GM19452 (cell line): Measurements from ENCODE around the gene RAB1B.
A peak's percentile ranks its signal among the peaks of the same experiment; 100 is the strongest.

Experiments
- ATAC-seq: cut with Tn5 transposase; IDR thresholded peaks from one replicate; pipeline ENCODE4 v1.9.1; 2021; ENCODE audit not compliant: unreplicated experiment

The RAB1B gene

GRCh38 chr11:66268244-66268951, at the start of gene RAB1B:
TSS of gene RAB1B (plus strand) at chr11:66268639. CDS start at chr11:66268680, 41 bp downstream.
- ATAC-seq, result peak; percentile 82

- ATAC-seq, result no peak
Measured at GRCh38 chr11:66218846-66219620, 49.4 kb upstream of the RAB1B start.

GRCh38 chr11:66219846-66220565, 48.4 kb upstream of the RAB1B start:
- no peak for ATAC-seq

- ATAC-seq, result no peak
Measured at GRCh38 chr11:66220566-66220935, 47.9 kb upstream of the RAB1B start.

- no peak for ATAC-seq
Measured at GRCh38 chr11:66221012-66221411, 47.4 kb upstream of the RAB1B start.

GRCh38 chr11:66221726-66222236, 46.7 kb upstream of the RAB1B start:
- ATAC-seq, result no peak

GRCh38 chr11:66222358-66223149, 45.9 kb upstream of the RAB1B start:
- peak; percentile 81 for ATAC-seq

- no peak for ATAC-seq
Measured at GRCh38 chr11:66224226-66224855, 44.1 kb upstream of the RAB1B start.

GRCh38 chr11:66225066-66225465, 43.4 kb upstream of the RAB1B start:
- no peak for ATAC-seq

- ATAC-seq, result no peak
Measured at GRCh38 chr11:66226101-66226500, 42.3 kb upstream of the RAB1B start.

GRCh38 chr11:66227700-66228099, 40.7 kb upstream of the RAB1B start:
- no peak for ATAC-seq

- no peak for ATAC-seq
Measured at GRCh38 chr11:66228521-66228920, 39.9 kb upstream of the RAB1B start.

GRCh38 chr11:66230156-66230555, 38.3 kb upstream of the RAB1B start:
- no peak for ATAC-seq

- no peak for ATAC-seq
Measured at GRCh38 chr11:66230978-66231377, 37.5 kb upstream of the RAB1B start.

- ATAC-seq, result no peak
Measured at GRCh38 chr11:66231561-66231960, 36.9 kb upstream of the RAB1B start.

GRCh38 chr11:66232769-66233168, 35.7 kb upstream of the RAB1B start:
- no peak for ATAC-seq

- ATAC-seq, result no peak
Measured at GRCh38 chr11:66233301-66233700, 35.1 kb upstream of the RAB1B start.

GRCh38 chr11:66235141-66235540, 33.3 kb upstream of the RAB1B start:
- ATAC-seq, result no peak

- ATAC-seq, result no peak
Measured at GRCh38 chr11:66237867-66238266, 30.6 kb upstream of the RAB1B start.

GRCh38 chr11:66238786-66239413, 29.5 kb upstream of the RAB1B start:
- no peak for ATAC-seq
